ENCODE results near the gene VSNL1. TPM values are rescaled to one million over a fixed set of nuclear protein-coding genes. Genes with fewer than 3 reads are reported as not detected.
A peak's percentile ranks its signal among the peaks of the same experiment; 100 is the strongest.

VSNL1 gene
- total RNA-seq, 1 experiment from 2014 or later: 0.43 TPM

DNA sequence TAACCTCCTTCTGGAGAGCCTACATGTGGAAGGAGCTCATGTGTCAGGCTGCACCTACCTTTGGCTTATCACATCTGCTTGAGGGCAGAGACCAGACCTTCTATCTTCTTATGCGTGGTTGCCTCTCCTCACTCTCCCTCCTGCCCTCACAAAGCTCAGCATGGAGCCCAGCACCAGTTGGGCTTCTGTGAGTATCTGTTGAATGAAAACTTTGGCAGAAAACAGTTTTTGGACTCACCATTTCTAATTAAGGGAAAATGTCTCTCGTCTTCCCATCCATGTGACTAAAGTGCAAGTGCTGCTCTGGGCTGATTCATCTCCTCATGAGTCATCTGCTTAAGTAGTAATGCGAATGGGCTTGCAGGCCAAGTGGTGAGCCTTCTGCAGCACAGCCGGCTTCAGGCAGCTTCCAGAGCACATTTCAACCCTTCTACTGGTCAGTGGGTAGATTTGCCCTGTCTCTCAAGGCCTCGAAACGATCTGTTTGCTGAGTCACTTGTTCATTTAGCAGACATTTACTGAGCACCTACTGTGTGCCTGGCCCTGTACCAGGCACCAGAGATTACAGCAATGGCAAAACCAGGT lies 102.6 kb downstream of the VSNL1 start:
- ChIA-PET CTCF (interaction anchor here (1.0 kb wide), 1 partner anchor 28 kb away, joined by 4 read pairs; no protein-coding TSS in a partner anchor), POLR2A (no interaction called here)
- no TSS peak for BruUV-seq (replicated peaks)
- Mint-ChIP-seq H3K4me1 (ENCODE audit: low read depth, unreplicated experiment) (no peaks in the 10 kb centered on the region), H3K9me3 (ENCODE audit: unreplicated experiment) (no peaks in the 10 kb centered on the region), H3K4me3 (ENCODE audit: unreplicated experiment) (no peak overlapping the region), H3K27ac (ENCODE audit: unreplicated experiment) (no peak overlapping the region), H3K36me3 (ENCODE audit: insufficient read depth, unreplicated experiment) (peaks cover 4% of the 10 kb centered on the region), H3K27me3 (ENCODE audit: insufficient read depth, unreplicated experiment) (no peaks in the 10 kb centered on the region)
- Histone ChIP-seq H3K4me3 (ENCODE audit: low read depth, low read length) (no peak overlapping the region), H3K4me1 (no peaks in the 10 kb centered on the region), H3K9me3 (no peaks in the 10 kb centered on the region), H3K27me3 (replicated peaks; ENCODE audit: control insufficient read depth, insufficient read depth, low read length) (no peaks in the 10 kb centered on the region), H3K36me3 (ENCODE audit: control insufficient read depth, insufficient read depth, low read length) (no peaks in the 10 kb centered on the region)
- DNase-seq: no peak
- intact Hi-C loops (cut with micrococcal nuclease; ENCODE audit: unreplicated experiment): no loop called here
- TF ChIP-seq, protein P1, sequence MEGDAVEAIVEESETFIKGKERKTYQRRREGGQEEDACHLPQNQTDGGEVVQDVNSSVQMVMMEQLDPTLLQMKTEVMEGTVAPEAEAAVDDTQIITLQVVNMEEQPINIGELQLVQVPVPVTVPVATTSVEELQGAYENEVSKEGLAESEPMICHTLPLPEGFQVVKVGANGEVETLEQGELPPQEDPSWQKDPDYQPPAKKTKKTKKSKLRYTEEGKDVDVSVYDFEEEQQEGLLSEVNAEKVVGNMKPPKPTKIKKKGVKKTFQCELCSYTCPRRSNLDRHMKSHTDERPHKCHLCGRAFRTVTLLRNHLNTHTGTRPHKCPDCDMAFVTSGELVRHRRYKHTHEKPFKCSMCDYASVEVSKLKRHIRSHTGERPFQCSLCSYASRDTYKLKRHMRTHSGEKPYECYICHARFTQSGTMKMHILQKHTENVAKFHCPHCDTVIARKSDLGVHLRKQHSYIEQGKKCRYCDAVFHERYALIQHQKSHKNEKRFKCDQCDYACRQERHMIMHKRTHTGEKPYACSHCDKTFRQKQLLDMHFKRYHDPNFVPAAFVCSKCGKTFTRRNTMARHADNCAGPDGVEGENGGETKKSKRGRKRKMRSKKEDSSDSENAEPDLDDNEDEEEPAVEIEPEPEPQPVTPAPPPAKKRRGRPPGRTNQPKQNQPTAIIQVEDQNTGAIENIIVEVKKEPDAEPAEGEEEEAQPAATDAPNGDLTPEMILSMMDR (IDR thresholded peaks at IDR 0.05; ENCODE audit: insufficient read depth in 1 of 2, low read depth in 1 of 2, low read length in 1 of 2, severe bottlenecking in 1 of 2, unreplicated experiment in 1 of 2): no peak

DNA sequence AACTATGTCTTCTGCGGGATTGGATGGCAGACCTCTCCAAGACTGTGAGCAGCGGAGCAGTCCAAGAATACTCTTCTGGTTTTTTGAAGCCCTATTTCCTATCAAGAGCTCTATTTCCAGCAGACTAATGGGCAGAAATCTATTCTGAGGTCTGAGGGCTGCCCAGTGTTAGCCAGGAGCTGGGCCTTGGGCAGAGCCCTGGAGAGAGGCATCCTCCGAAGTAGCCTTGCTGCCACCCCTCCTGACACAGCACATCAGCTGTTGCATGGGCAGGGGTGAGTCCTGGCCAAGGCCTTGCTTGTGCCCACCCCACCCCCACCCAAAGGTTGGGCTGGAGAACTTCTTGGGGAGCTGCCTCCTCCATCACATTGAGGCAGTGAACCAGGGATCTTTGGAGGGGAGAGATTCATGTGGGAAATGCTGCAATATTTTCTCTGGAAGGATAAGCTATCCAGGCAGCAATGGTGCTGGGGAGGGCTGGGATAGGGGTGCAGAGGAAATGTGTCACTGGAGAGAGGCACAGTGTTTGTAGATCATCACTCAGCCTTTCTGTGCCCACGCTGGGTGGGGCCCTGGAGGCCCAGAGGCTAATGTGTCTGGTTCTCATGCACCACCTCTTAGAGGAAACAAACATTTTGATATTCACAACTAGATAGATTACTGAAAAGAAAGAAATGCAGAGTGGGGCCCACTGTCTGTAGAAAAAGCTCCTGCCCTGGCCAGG lies 104.7 kb downstream of the VSNL1 start:
- H3K4me3 ChIP-seq (ENCODE audit: low read depth, low read length): no peak overlapping the region
- no peaks in the 10 kb centered on the region for H3K9me3 ChIP-seq
- ChIA-PET POLR2A (no interaction called here), CTCF (interaction anchor here (0.8 to 1.7 kb wide), 6 partner anchors 12 to 274 kb away, joined by 3 to 37 read pairs (median 4); partner anchors contain the start of gene VSNL1)
- Mint-ChIP-seq H3K27me3 (ENCODE audit: insufficient read depth, unreplicated experiment) (no peaks in the 10 kb centered on the region), H3K4me1 (ENCODE audit: low read depth, unreplicated experiment) (no peaks in the 10 kb centered on the region), H3K27ac (ENCODE audit: unreplicated experiment) (no peak overlapping the region), H3K36me3 (ENCODE audit: insufficient read depth, unreplicated experiment) (peaks cover 4% of the 10 kb centered on the region), H3K9me3 (ENCODE audit: unreplicated experiment) (no peaks in the 10 kb centered on the region), H3K4me3 (ENCODE audit: unreplicated experiment) (no peak overlapping the region)
- no peaks in the 10 kb centered on the region for H3K4me1 ChIP-seq
- intact Hi-C loops (cut with micrococcal nuclease; ENCODE audit: unreplicated experiment): loop anchor here (5.0 kb wide), 1 partner anchor 53 kb away; no protein-coding TSS in a partner anchor
- H3K27me3 ChIP-seq (replicated peaks; ENCODE audit: control insufficient read depth, insufficient read depth, low read length): no peaks in the 10 kb centered on the region
- no TSS peak for BruUV-seq (replicated peaks)
- no peaks in the 10 kb centered on the region for H3K36me3 ChIP-seq (ENCODE audit: control insufficient read depth, insufficient read depth, low read length)
- TF ChIP-seq, protein P1 (IDR thresholded peaks at IDR 0.05; ENCODE audit: insufficient read depth in 1 of 2, low read depth in 1 of 2, low read length in 1 of 2, severe bottlenecking in 1 of 2, unreplicated experiment in 1 of 2): no peak
- no peak for DNase-seq

DNA sequence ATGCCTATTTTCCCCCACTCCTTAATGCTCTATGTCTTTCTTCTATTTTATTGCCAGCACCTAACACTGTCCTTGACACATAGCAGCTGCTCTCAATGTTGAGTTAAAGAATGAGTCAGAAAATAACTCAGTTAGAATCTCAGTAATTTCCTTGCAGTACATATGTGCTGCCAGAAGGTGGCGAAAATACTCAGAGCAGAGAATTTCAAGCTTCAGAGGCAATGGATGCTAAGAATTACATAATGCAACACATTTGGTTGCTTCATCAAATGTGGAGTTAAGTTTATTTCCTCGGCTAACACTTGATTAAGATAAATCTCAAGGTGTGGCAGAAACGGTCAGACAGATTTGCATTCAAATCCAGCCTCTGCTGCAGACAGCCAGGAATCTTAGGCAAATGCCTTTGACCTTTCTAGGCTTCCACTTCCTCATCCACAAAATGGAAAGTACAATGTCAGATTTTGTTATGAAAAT lies 105.6 kb downstream of the VSNL1 start:
- Histone ChIP-seq H3K27me3 (replicated peaks; ENCODE audit: control insufficient read depth, insufficient read depth, low read length) (no peaks in the 10 kb centered on the region), H3K36me3 (ENCODE audit: control insufficient read depth, insufficient read depth, low read length) (no peaks in the 10 kb centered on the region), H3K4me3 (ENCODE audit: low read depth, low read length) (no peak overlapping the region), H3K4me1 (no peaks in the 10 kb centered on the region), H3K9me3 (no peaks in the 10 kb centered on the region)
- POLR2A ChIA-PET: interaction anchor here (0.6 kb wide), 1 partner anchor 697 kb away, joined by 3 read pairs; no protein-coding TSS in a partner anchor
- Mint-ChIP-seq H3K27ac (ENCODE audit: unreplicated experiment) (no peak overlapping the region), H3K9me3 (ENCODE audit: unreplicated experiment) (no peaks in the 10 kb centered on the region), H3K27me3 (ENCODE audit: insufficient read depth, unreplicated experiment) (no peaks in the 10 kb centered on the region), H3K4me1 (ENCODE audit: low read depth, unreplicated experiment) (no peaks in the 10 kb centered on the region), H3K4me3 (ENCODE audit: unreplicated experiment) (no peak overlapping the region), H3K36me3 (ENCODE audit: insufficient read depth, unreplicated experiment) (peaks cover 4% of the 10 kb centered on the region)
- TF ChIP-seq, protein P1 (IDR thresholded peaks at IDR 0.05; ENCODE audit: insufficient read depth in 1 of 2, low read depth in 1 of 2, low read length in 1 of 2, severe bottlenecking in 1 of 2, unreplicated experiment in 1 of 2): peak; percentile 74 to 76
- DNase-seq: peak in 1 of 2 experiments; percentile 69
- BruUV-seq (replicated peaks): no TSS peak
- intact Hi-C loops (cut with micrococcal nuclease; ENCODE audit: unreplicated experiment): loop anchor here (1.0 to 5.0 kb wide), 2 partner anchors 25 to 54 kb away; no protein-coding TSS in a partner anchor
- CTCF ChIA-PET: interaction anchor here (0.7 to 1.7 kb wide), 8 partner anchors 13 to 273 kb away, joined by 3 to 37 read pairs (median 4); partner anchors contain the start of gene VSNL1
